Kidney capillary endothelial cell (primary cell): Measurements from ENCODE around the gene PRRC2B.
A peak's percentile ranks its signal among the peaks of the same experiment; 100 is the strongest.
"Not testable (repeated sequence)": the region's sequence is repeated elsewhere in the genome, so short reads cannot be mapped to it uniquely, and the experiment has no call there.

Source experiments
- DNase-seq: peaks from one replicate; pipeline ENCODE4 v3.0.0-alpha.2; 2018; ENCODE audit warnings: low spot score

PRRC2B gene

GRCh38 chr9:131436376-131436775, 42.5 kb downstream of the PRRC2B start:
- DNase-seq: no peak

GRCh38 chr9:131436865-131437271, 43.0 kb downstream of the PRRC2B start:
- DNase-seq: no peak

GRCh38 chr9:131438190-131438589, 44.3 kb downstream of the PRRC2B start:
- DNase-seq: no peak

- no peak for DNase-seq
Measured at GRCh38 chr9:131439224-131439623, 45.3 kb downstream of the PRRC2B start.

DNA sequence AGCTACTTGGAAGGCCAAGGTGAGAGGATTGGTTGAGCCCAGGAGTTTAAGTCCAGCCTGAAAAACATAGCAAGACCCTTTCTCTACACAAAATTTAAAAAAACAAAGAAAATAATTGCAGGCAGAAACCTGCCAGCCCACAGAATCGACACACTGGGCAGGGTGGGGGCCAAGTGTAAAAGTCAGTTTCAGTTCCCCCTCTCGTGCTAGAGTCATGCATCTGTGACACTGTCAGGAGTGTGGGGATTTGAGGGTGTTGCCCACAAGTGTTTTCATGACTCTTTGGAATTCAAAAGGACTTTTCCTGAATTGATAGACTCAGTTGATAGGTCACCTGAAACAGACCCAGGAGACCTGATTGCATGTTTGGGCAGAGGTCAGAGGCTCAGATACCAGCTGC, 47.6 kb downstream of the PRRC2B start:
- no peak for DNase-seq

- DNase-seq: no peak
Measured at GRCh38 chr9:131442351-131442750, 48.5 kb downstream of the PRRC2B start.

- no peak for DNase-seq
Measured at GRCh38 chr9:131443648-131444047, 49.8 kb downstream of the PRRC2B start.

GRCh38 chr9:131446276-131446675, 52.4 kb downstream of the PRRC2B start:
- DNase-seq: no peak

DNA sequence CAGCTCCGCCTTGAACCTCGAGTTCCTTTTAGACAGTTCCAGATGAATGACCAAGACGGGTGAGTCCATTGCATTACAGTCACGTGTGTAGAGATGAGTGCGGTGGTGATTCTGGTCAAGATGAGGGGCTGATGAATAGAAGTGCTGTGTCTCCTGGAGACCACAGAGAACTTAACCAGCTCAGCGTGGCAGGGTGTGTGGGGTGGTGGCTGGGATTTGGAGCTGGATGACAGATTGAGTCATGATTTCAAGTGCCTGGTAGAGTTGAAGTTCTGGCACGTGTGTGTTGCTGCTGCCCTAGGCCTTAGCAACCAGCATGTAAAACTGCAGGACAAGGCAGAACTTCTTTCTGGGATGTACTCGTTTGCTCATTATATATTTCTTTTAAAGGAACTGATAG, 53.3 kb downstream of the PRRC2B start:
- no peak for DNase-seq

- DNase-seq: no peak
Measured at GRCh38 chr9:131447600-131447999, 53.7 kb downstream of the PRRC2B start.

- DNase-seq: no peak
Measured at GRCh38 chr9:131448818-131449217, 54.9 kb downstream of the PRRC2B start.

- peak; percentile 13 for DNase-seq
Measured at GRCh38 chr9:131449276-131449675, 55.4 kb downstream of the PRRC2B start.

- no peak for DNase-seq
Measured at GRCh38 chr9:131454028-131454427, 60.1 kb downstream of the PRRC2B start.

GRCh38 chr9:131455655-131456054, 61.8 kb downstream of the PRRC2B start:
- not testable (repeated sequence) for DNase-seq

GRCh38 chr9:131457746-131458145, 63.9 kb downstream of the PRRC2B start:
- no peak for DNase-seq

DNA sequence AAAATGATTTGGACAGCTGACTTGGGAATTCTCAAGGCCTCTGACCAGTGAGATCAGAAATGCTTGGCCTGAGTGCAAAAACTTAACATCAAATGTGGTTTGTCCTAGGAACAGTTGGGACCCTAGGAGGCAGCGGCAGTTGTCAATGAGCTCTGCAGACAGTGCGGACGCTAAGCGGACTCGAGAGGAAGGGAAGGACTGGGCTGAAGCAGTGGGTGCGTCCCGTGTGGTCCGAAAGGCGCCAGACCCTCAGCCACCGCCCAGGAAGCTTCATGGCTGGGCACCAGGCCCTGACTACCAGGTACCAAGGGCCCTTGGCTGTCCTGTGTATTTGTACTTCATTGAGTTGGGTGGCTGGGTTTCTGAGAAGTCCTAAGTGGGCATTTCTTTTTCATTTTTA, 65.2 kb downstream of the PRRC2B start:
- no peak for DNase-seq

DNA sequence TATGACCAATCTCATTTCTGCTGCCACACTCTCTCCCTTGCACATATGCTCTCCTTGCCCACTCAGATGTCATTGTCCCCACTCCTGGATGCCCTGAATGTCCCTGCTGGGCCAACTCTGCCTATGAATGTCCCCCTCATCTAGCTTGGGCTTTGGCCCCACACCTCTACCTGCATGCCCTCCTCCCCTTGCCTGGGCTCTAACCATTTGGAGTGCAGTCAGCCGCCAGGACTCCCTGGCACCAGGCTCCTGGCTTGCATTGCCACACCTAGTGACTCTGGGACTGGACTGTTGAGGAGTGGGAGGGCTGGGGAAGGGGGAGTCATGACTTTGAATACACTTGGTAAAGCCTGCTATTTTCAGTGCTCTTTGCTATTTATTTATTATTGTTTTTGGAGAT, 67.3 kb downstream of the PRRC2B start:
- no peak for DNase-seq

DNA sequence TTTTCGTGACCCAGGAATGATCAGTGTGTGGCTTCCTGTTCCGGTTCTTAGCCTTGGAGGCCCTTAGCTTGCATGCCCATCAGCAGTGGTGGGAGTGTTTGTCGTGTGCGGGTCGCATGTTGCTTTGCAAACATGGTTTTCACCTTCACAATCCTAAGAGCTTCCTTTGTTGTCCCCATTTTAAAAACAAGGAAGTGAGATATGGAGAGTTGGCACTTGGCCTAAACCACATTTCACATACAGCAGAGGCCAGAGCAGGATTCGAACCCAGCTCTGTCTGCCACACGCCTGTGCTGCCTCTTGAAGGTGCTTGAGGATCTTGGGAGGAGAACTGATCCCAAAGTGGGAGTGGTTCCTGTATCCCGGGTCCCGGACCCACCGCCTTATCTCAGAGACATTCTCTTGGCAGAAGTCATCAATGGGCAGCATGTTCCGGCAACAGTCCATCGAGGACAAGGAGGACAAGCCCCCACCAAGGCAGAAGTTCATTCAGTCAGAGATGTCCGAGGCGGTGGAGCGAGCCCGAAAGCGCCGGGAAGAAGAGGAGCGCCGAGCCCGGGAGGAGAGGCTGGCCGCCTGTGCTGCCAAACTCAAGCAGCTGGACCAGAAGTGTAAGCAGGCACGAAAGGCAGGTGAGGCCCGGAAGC, 70.6 kb downstream of the PRRC2B start:
- DNase-seq: no peak

DNA sequence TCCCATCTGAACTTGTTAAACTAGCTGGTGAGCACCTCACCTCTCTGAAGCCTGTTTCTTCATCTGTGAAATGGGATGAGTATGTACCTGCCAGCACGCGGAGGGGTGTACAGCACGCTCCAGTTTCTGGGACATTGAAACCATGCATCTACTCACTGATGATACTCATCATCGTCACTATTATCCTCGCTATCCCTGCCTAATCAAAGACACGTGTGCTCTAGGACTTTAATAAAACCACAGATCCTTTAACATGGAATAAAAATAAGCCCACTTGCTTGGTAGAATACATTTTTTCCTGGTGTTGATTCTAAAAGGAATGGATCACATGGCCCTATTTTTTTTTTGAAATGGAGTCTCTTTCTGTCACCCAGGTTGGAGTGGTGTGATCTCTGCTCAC, 71.5 kb downstream of the PRRC2B start:
- no peak for DNase-seq

DNA sequence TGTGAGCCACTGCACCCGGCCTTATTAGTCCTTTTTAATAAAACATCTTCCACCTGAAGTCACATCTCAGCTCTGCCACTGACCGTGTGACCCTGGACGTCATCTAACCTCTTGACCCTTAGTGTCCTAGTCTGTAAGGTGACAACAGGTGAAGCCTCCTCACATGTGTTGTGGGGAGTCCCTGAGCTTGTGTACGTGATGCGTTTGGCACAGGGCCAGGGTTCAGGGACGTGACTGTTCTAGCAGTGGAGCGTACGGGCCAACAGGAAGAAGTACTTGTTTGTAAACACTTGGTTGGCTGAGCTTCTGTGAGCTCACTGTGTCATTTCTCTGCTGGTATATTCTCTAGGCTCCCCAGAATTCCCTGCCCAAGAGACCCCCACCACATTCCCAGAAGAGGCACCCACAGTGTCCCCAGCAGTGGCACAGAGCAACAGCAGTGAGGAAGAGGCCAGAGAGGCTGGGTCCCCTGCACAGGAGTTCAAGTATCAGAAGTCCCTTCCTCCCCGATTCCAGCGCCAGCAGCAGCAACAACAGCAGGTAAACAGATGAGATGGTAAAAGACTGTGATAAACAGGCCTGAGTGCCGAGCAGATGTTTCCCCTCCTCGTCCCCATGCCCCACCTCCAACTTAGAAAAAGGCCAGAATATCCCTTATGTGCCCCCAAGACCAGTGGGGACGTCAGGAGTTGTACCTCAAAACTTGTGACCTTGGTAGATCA, 73.5 kb downstream of the PRRC2B start:
- DNase-seq: no peak

- no peak for DNase-seq
Measured at GRCh38 chr9:131468031-131468430, 74.1 kb downstream of the PRRC2B start.

GRCh38 chr9:131469356-131469755, 75.5 kb downstream of the PRRC2B start:
- DNase-seq: no peak

DNA sequence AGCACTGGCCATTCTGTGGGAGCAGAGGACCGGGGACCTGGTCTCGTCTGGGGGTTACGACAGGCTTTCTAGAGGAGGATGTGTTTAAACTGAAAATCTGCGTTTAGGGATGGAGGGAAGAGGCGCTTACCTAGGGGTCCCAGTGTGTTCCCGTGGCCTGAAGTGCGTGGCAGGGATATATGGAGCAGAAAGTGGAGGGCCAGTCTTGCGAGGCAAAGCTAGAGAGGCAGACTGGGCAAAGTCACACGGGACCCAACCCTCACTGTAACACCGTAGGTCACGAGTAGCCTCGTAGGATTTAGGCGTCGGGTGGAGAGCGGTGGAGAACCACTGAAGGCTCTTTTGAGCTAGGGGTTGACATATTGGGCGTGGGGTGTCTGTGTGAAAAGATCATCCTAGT, 76.1 kb downstream of the PRRC2B start:
- DNase-seq: no peak

- no peak for DNase-seq
Measured at GRCh38 chr9:131470581-131470991, 76.7 kb downstream of the PRRC2B start.
